Adrenal gland (tissue), 12 donors: Measurements from ENCODE around the gene GNB5. TPM values are rescaled to one million over a fixed set of nuclear protein-coding genes. Genes with fewer than 3 reads are reported as not detected.

Source experiments
- DNase-seq, 7 donors: peaks; one replicate each; pipeline ENCODE4 v3.0.0-alpha.2; 2019 to 2020
- H3K27ac ChIP-seq, 5 donors: fragments of 200-600 bp; sonication (generic) in 4 of 5; 1 replicate in 3 of 5; 2 replicates in 2 of 5; pipeline versions ENCODE4 v1.5.1 to v1.8.0; 2016 to 2020; ENCODE audit warnings: mild to moderate bottlenecking in 1 of 5
- H3K27me3 ChIP-seq: fragments of 200-600 bp; 2 replicates; pipeline ENCODE4 v1.8.0; 2021
- H3K36me3 ChIP-seq, 2 donors: fragments of 200-600 bp; replicated peaks in 1 of 2; 1 replicate in 1 of 2; 2 replicates in 1 of 2; pipeline versions ENCODE4 v1.5.1 to v1.8.0; 2018 to 2022
- H3K4me1 ChIP-seq, 2 donors: fragments of 200-600 bp; replicated peaks in 1 of 2; 1 replicate in 1 of 2; 2 replicates in 1 of 2; pipeline versions ENCODE4 v1.5.1 to v1.8.0; 2018 to 2021
- H3K4me3 ChIP-seq, 4 donors: fragments of 200-600 bp; sonication (generic) in 3 of 4; one replicate each; pipeline ENCODE4 v1.5.1; 2016 to 2018
- H3K9me3 ChIP-seq, 3 donors: fragments of 200-600 bp; sonication (generic) in 1 of 3; replicated peaks in 1 of 3; 1 replicate in 2 of 3; 2 replicates in 1 of 3; pipeline versions ENCODE4 v1.5.1 to v1.8.0; 2016 to 2021
- POLR2A ChIP-seq, 2 donors: fragments of 450-650 bp; IDR thresholded peaks; one replicate each; pipeline ENCODE4 v1.6.1; 2017; ENCODE audit warnings: antibody characterized with exemption in 2 of 2, mild to moderate bottlenecking in 2 of 2, moderate library complexity in 1 of 2
- WGBS, 4 donors: extraction: QIAGEN DNeasy Blood & Tissue Kit in 2 of 4; methylation state at CpG; one replicate each; pipeline versions ENCODE4 v1.1.5 to v1.1.7; 2013 to 2017; 5-methylcytosine and 5-hydroxymethylcytosine counted together
- intact Hi-C, 2 donors: fragments of 100-400 bp; cut with DNase I; formaldehyde crosslinking; loops; one replicate each; pipeline versions ENCODE4 v1.14.1 to v1.15.0; 2022 to 2023
- polyA plus RNA-seq, 3 donors: library from polyadenylated mRNA; stranded (reverse); fragments of 200-250 nt in 2 of 3; fragments of 350-450 nt in 1 of 3; fragmentation: Illumina TruSeq in 1 of 3; extraction: RNeasy Lipid Tissue Mini Kit (QIAGEN cat#74804) in 1 of 3; gene quantifications; one replicate each; pipeline ENCODE4 v1.2.3, GENCODE V29; 2013 to 2014
- total RNA-seq, 9 donors: library from RNA; depleted of rRNA in 4 of 9; stranded (reverse); fragments of >200 nt in 4 of 9; fragments of 120-200 nt in 1 of 9; fragmentation: NEBNext Ultra II Directional in 1 of 9; extraction: Animal tissue kit (Norgen Biotek cat#: 25700) in 1 of 9; gene quantifications; one replicate each; pipeline versions ENCODE4 v1.1.0 to v1.2.4, GENCODE V29; 2013 to 2023
- TF ChIP-seq, protein P1 (sequence below), 6 experiments: fragments of 450-650 bp in 4 of 6; fragments of 200-600 bp in 2 of 6; sonication (generic) in 1 of 6; IDR thresholded peaks; 1 replicate in 5 of 6; 2 replicates in 1 of 6; pipeline versions ENCODE4 v1.5.1 to v1.8.0; 2016 to 2021; ENCODE audit warnings: antibody characterized with exemption in 6 of 6, mild to moderate bottlenecking in 2 of 6, moderate library complexity in 1 of 6
- donor health status: healthy with polysubstance abuse.
- donor health status: Bipolar disorder and iron deficiency.
- donor health status: DM: yes; HTN: yes; CAD: no.
- donor health status: DM: no; HTN: no; CAD: no.
- donor health status: DM: no; HTN: no; CAD: no.
- donor health status: DM: yes; HTN: yes; CAD: no.

Gene GNB5
- total and polyA plus RNA-seq, 12 donors = 2.8 to 60.7 (median 18.8) TPM

- H3K4me3 ChIP-seq = no peak overlapping the region
- no peaks in the 10 kb centered on the region for H3K9me3 ChIP-seq
- WGBS, 4 donors = 76 to 80% (median 78%) methylated on average over 11 of the region's 11 CpGs
- peak in 3 of 7 donors; percentile 39 to 50 (median 41) for DNase-seq
- H3K27ac ChIP-seq = no peak overlapping the region
- H3K27me3 ChIP-seq = no peaks in the 10 kb centered on the region
- intact Hi-C loops = loop anchor here in 1 of 2 donors (10.0 kb wide), 1 partner anchor 52 kb away; no protein-coding TSS in a partner anchor
- TF ChIP-seq, protein P1, sequence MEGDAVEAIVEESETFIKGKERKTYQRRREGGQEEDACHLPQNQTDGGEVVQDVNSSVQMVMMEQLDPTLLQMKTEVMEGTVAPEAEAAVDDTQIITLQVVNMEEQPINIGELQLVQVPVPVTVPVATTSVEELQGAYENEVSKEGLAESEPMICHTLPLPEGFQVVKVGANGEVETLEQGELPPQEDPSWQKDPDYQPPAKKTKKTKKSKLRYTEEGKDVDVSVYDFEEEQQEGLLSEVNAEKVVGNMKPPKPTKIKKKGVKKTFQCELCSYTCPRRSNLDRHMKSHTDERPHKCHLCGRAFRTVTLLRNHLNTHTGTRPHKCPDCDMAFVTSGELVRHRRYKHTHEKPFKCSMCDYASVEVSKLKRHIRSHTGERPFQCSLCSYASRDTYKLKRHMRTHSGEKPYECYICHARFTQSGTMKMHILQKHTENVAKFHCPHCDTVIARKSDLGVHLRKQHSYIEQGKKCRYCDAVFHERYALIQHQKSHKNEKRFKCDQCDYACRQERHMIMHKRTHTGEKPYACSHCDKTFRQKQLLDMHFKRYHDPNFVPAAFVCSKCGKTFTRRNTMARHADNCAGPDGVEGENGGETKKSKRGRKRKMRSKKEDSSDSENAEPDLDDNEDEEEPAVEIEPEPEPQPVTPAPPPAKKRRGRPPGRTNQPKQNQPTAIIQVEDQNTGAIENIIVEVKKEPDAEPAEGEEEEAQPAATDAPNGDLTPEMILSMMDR (IDR thresholded peaks at IDR 0.05) = peak in 1 of 6 experiments; percentile 6
- TF ChIP-seq POLR2A (IDR thresholded peaks at IDR 0.05) = no peak
- no peaks in the 10 kb centered on the region for H3K36me3 ChIP-seq
- H3K4me1 ChIP-seq = no peaks in the 10 kb centered on the region
Observed at GRCh38 chr15:52076889-52077781, 114.1 kb downstream of the GNB5 start.

- TF ChIP-seq, protein P1 (IDR thresholded peaks at IDR 0.05) = no peak
- 87 to 92% (median 92%) methylated on average over 10 of the region's 10 CpGs for WGBS, 4 donors
- no peak for DNase-seq
- intact Hi-C loops = loop anchor here in 1 of 2 donors (10.0 kb wide), 1 partner anchor 47 kb away; no protein-coding TSS in a partner anchor
- Histone ChIP-seq H3K9me3 (no peaks in the 10 kb centered on the region), H3K4me3 (no peak overlapping the region), H3K27me3 (no peaks in the 10 kb centered on the region), H3K4me1 (peaks cover 0 to 8% of the 10 kb centered on the region in 2 donors), H3K27ac (no peak overlapping the region), H3K36me3 (no peaks in the 10 kb centered on the region)
Observed at GRCh38 chr15:52071570-52071969, 119.6 kb downstream of the GNB5 start.

DNA sequence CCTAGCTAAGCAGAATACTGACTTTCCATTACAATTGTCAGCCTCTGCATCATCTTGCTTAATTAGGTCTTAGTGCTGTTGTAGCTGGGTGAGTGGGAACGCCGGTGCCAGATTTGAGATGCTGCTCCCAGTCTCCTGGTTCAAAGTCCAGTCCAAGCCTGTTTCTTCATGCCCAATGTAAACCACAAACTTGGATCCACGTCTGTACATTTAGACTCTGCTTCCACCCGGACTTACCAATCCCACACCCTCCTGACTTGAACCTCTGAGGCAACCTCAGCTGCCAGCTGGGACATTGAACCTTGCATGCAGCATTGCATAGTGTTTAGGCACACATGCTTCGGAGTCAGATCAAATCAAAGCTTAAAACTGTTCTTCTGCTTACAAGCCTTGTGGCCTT, 121.6 kb downstream of the GNB5 start:
- H3K36me3 ChIP-seq = no peaks in the 10 kb centered on the region
- H3K27me3 ChIP-seq = no peaks in the 10 kb centered on the region
- H3K4me1 ChIP-seq = peaks cover 0 to 8% of the 10 kb centered on the region in 2 donors
- WGBS, 4 donors = 62 to 77% (median 76%) methylated on average over 3 to 5 of the region's 5 CpGs
- intact Hi-C loops = no loop called here
- H3K4me3 ChIP-seq = no peak overlapping the region
- H3K9me3 ChIP-seq = no peaks in the 10 kb centered on the region
- DNase-seq = no peak
- no peak overlapping the region for H3K27ac ChIP-seq
- TF ChIP-seq, protein P1 (IDR thresholded peaks at IDR 0.05) = no peak
- no peak for TF ChIP-seq POLR2A (IDR thresholded peaks at IDR 0.05)

GRCh38 chr15:52068004-52068615, 123.1 kb downstream of the GNB5 start:
- Histone ChIP-seq H3K4me1 (peaks cover 0 to 8% of the 10 kb centered on the region in 2 donors), H3K4me3 (no peak overlapping the region), H3K9me3 (no peaks in the 10 kb centered on the region), H3K36me3 (peaks cover 0 to 6% of the 10 kb centered on the region in 2 donors), H3K27ac (no peak overlapping the region), H3K27me3 (no peaks in the 10 kb centered on the region)
- DNase-seq = no peak
- intact Hi-C loops = no loop called here
- TF ChIP-seq, protein P1 (IDR thresholded peaks at IDR 0.05) = no peak
- TF ChIP-seq POLR2A (IDR thresholded peaks at IDR 0.05) = no peak
- WGBS, 4 donors = 82 to 90% (median 88%) methylated on average over 2 of the region's 2 CpGs
